BJ (cell line): ENCODE results near the gene DENND4B. TPM values are rescaled to one million over a fixed set of nuclear protein-coding genes. Genes with fewer than 3 reads are reported as not detected.

ENCODE experiments used
- CTCF ChIA-PET: fragments of 350-600 bp; formaldehyde crosslinking; extraction: SDS; loops from one replicate; lab custom pipeline; 2021; ENCODE audit warnings: antibody characterized with exemption, inconsistent platforms; lab: Yijun Ruan, JAX
- POLR2A ChIA-PET: fragments of 300-600 bp; sonication (Branson Sonifier 250); formaldehyde crosslinking; extraction: SDS; loops from one replicate; lab custom pipeline; 2021; ENCODE audit warnings: antibody characterized with exemption; lab: Charles Lee
- DNase-seq: peaks from one replicate; pipeline ENCODE4 v3.0.0-alpha.2; 2011; ENCODE audit warnings: low read depth
- H3K27me3 ChIP-seq: 2 replicates; pipeline ENCODE4 v1.6.0; 2011; ENCODE audit warnings: low read length; ENCODE audit not compliant: control insufficient read depth, insufficient read depth
- H3K36me3 ChIP-seq: 2 replicates; pipeline ENCODE4 v1.5.1; 2011; ENCODE audit warnings: low read length; ENCODE audit not compliant: control insufficient read depth, insufficient read depth
- H3K4me3 ChIP-seq: 2 replicates; pipeline ENCODE4 v1.5.1; 2011; ENCODE audit warnings: low read depth, mild to moderate bottlenecking, control low read depth, low read length
- polyA plus RNA-seq: library from polyadenylated mRNA; depleted of rRNA; stranded (reverse); fragments of >200 nt; gene quantifications from 2 replicates; pipeline ENCODE4 v1.2.3, GENCODE V29; 2011
- TF ChIP-seq, protein P1 (sequence below): IDR thresholded peaks from 2 replicates; pipeline ENCODE4 v1.5.1; 2011; ENCODE audit warnings: low read depth, mild to moderate bottlenecking, control low read depth, inconsistent platforms, low read length, moderate library complexity; ENCODE audit not compliant: insufficient read depth

DENND4B gene
- polyA plus RNA-seq, 1 experiment, result 17.6 TPM

DNA sequence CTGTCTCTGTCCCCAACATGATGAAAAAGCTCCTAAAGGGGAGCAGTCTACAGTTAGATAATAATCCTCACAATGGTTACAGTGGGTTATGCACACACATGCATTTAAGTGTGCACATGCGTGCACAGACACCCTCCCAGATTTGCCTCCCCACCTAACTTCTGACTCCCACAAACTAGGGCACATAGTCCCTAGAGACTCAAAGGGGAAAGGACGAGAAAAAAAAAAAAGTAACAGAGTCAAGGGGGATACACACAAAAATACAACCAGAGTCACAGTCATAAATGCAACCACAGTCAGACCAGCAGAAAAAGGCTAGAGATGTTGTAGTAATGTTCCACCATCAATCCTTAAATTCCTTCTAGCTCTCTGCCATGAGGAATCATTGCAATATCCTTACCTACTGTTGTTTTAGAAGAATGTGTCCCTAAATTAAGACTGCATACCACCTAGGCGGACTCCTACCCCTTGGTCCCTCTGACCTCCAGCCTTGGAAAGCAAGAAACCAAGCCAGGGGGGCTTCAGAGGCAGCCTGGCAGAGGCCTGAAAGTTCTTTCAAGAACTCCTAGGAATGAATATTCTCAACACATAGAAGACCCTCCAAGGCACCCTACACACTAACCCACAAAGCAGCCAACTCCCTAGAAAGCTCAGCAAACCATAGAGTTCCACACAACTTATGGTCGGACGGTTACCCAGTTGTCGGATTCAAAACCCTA lies 10.6 kb upstream of the DENND4B start:
- ChIA-PET CTCF (interaction anchor here (1.6 to 2.5 kb wide), 2 partner anchors 11 to 160 kb away, joined by 4 to 13 read pairs; partner anchors contain the start of gene DENND4B), POLR2A (no interaction called here)
- no peak for DNase-seq
- Histone ChIP-seq H3K36me3 (peaks cover 24% of the 10 kb centered on the region), H3K4me3 (peak overlapping the region; percentile 96), H3K27me3 (no peaks in the 10 kb centered on the region)
- TF ChIP-seq, protein P1, sequence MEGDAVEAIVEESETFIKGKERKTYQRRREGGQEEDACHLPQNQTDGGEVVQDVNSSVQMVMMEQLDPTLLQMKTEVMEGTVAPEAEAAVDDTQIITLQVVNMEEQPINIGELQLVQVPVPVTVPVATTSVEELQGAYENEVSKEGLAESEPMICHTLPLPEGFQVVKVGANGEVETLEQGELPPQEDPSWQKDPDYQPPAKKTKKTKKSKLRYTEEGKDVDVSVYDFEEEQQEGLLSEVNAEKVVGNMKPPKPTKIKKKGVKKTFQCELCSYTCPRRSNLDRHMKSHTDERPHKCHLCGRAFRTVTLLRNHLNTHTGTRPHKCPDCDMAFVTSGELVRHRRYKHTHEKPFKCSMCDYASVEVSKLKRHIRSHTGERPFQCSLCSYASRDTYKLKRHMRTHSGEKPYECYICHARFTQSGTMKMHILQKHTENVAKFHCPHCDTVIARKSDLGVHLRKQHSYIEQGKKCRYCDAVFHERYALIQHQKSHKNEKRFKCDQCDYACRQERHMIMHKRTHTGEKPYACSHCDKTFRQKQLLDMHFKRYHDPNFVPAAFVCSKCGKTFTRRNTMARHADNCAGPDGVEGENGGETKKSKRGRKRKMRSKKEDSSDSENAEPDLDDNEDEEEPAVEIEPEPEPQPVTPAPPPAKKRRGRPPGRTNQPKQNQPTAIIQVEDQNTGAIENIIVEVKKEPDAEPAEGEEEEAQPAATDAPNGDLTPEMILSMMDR, result no peak

DNA sequence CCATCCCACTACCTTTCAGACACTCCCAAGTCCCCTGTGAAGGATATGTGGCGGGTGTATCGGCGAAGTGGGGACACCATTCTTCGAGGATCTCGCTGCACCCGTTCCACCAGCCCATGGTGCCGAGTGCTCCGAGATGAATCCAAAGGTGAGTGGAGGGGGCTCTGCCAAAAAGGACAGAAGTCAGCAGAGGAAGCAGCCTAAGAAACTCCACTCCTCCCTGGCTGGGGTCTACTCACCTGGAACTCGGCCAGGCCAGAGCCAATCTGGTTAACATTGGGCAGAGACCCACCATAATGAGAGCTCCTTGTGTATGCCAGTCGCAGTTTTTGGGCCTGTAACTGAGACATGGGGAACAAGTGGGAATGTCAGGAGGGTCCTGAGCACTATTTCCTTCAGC lies 8.3 kb upstream of the DENND4B start:
- ChIA-PET POLR2A (no interaction called here), CTCF (interaction anchor here (1.4 kb wide), 1 partner anchor 8 kb away, joined by 4 read pairs; the partner anchor contains the start of gene DENND4B)
- Histone ChIP-seq H3K4me3 (no peak overlapping the region), H3K36me3 (peaks cover 26% of the 10 kb centered on the region), H3K27me3 (no peaks in the 10 kb centered on the region)
- DNase-seq, result no peak
- TF ChIP-seq, protein P1, result no peak

DNA sequence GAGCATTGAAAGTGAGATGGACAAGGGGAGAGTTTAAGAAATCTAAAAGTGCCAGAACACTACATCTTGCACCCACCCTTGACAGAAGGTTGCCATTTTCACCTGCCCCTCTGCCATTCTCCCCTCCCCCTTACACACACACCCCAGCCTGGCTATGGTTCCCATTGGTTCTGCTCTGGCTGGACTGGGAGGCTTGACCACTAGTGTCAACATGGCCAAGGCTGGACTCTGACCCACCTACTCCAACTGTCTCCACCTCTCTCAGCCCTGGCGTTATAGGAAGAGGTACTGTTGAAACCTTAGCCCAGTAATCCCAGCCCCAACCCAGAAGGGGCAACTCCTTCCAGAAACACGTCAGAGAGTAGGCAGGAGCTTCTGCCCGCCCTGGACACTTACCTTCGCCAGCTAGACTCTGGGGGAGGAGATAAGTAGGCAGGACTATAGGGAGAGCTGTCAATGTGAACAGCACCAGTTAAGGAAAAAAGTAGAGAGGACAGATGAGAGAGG lies 7.4 kb upstream of the DENND4B start:
- ChIA-PET POLR2A (no interaction called here), CTCF (interaction anchor here (0.6 to 1.5 kb wide), 5 partner anchors 8 to 25 kb away, joined by 3 to 7 read pairs (median 4); partner anchors contain the start of genes DENND4B and SLC39A1)
- H3K27me3 ChIP-seq, result no peaks in the 10 kb centered on the region
- H3K4me3 ChIP-seq, result no peak overlapping the region
- H3K36me3 ChIP-seq, result peaks cover 27% of the 10 kb centered on the region
- no peak for DNase-seq
- TF ChIP-seq, protein P1, result no peak

DNA sequence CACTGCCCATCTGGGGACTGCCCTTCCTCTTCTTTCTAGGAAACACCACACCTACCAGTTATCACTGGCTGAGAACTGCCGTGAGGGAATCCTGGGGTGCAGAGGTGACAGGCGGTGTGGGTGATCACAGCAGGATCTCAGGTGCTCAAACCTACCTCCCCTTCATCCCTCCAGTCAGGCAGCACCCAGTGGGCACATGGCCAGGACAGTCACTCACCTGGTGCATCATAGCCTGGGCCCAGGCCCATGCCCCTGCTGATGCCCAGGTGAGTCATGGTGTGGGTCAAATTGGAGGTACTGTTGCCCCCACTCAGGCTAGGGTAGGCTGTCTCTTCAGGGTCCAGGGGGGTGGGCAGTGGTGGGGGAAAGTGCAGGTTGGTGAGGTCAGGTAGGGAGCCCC lies 5.3 kb upstream of the DENND4B start:
- ChIA-PET POLR2A (no interaction called here), CTCF (no interaction called here)
- Histone ChIP-seq H3K27me3 (no peaks in the 10 kb centered on the region), H3K36me3 (peaks cover 32% of the 10 kb centered on the region), H3K4me3 (no peak overlapping the region)
- TF ChIP-seq, protein P1, result no peak
- no peak for DNase-seq

DNA sequence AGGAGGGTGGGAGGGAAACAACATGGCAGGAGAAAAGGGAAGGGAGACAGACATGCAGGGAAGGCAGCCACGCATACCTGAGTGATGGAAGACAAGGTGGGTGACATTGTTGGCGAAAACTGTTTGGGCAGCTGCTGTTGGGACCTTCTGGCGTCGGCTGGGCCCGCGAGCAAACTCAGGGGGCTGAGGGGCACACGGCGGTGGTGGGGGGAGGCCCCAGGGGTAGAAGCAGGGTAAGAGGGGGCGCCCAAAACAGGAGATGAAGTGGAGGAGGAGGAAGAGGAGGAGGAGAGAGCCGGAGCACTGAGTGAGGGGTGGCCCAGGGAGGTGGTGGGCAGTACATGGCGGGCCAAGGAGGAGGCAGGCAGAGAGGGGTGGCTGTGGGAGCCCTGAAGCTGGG lies 4.7 kb upstream of the DENND4B start:
- CTCF ChIA-PET, result no interaction called here
- POLR2A ChIA-PET, result no interaction called here
- TF ChIP-seq, protein P1, result no peak
- no peak for DNase-seq
- H3K27me3 ChIP-seq, result no peaks in the 10 kb centered on the region
- H3K36me3 ChIP-seq, result peaks cover 32% of the 10 kb centered on the region
- no peak overlapping the region for H3K4me3 ChIP-seq
